ENCODE results near the gene COL8A1. TPM values are rescaled to one million over a fixed set of nuclear protein-coding genes. Genes with fewer than 3 reads are reported as not detected.

COL8A1 gene
- polyA plus RNA-seq, 10 donors: 0.49 to 2.1 (median 0.99) TPM

DNA sequence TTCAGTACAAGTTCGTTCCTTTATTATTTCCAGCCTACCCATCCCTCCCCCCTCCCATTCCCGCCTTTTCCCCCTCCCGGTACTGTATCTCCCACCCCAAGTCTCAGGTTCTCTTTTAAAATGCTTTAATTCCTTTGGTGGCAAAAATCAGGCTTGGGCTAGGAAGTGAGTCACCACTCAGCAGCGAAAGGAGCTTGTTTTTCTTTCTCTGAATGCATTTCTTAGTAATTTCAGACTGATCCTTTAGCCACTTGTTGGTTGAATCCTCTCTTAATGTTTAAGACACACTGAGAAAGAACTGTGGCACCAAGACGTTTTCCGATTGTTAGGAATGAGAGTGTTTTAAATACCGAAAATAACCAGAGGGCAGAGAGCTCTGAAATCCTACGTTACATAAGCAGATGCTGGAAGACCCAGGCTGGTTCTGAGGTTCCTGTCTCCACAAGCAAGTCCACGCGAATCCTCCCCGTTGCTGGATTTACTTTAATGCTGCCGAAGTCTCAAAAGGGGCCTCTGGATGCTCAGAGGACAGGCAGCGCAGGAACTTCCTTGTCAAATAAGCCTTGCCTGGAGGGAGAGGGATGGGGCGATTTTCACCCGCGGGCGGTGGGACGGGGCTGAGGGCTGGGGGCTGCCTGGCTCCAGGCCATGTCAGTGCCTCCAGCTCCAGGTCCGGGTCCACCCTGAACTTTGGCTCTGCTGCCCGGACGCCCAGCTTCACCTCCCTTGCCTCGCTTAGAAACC lies 854 bp upstream of the COL8A1 start:
- peak; percentile 16 to 81 (median 58) for DNase-seq

DNA sequence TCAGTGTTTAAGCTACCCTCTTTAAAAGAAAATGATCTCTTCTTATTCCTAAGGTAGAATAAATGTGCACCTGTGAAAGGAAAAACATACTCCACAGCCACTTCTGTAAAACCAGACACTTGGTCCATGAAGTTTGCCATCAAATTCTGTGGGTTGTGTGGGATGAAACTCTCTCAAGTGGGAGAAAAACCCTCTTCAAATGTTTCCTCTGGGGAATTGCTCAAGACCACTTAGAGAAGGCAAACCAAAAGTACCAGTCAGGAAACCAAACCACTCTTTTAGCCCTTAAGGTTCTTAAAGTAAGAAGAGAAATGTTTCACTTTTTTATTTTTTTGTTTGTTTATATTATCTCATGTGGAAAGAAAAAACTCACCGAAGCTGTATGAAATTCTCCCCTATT lies 1.2 kb downstream of the COL8A1 start:
- no peak for DNase-seq

DNA sequence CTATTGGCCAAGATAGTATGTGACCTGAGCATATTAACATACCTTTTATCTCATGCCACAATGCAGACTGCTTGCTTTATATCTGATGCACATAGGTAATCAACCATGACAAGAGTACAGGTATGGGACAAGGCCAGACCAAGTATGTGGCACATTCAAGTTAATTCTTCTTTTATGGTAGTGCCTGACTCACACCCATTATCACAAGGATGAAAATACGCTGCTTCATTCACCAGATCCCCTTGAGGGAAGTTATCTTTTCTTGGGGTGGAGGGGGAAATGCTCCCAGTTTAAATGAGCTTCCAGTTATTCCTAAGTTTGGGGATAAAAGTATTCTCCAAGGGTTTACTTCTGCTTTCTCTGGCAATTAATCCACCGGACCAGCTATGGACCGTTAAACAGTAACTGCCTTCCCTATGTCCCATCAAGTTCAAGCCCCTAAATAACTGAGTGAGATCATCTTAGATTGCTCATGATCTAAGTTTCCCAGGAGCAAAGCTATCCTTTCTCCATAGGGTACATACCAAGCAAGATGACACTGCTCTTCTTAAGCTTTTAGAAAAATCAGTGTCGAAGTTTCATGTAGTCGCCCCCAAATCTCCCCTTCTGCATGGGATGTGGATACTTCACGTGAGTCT lies 1.9 kb downstream of the COL8A1 start:
- no peak for DNase-seq

DNA sequence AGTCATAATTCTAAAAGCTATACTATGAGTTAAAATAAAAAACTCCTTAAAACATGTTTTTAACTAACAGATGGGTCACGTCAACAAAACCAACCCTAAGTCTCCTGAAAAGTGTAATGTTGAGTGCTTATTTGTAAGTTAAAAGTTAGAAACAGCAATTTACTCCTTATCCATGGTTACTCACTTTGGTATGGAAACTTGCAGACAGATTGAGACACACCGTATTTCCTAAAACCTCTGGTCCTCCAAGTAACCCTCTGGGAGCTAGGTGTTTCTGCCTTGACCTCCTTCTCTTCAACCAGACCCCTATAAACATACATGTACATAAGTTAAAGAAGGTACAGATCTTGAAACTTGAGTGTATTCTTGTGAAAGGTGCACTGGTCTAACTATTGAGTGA lies 3.1 kb downstream of the COL8A1 start:
- DNase-seq: no peak

DNA sequence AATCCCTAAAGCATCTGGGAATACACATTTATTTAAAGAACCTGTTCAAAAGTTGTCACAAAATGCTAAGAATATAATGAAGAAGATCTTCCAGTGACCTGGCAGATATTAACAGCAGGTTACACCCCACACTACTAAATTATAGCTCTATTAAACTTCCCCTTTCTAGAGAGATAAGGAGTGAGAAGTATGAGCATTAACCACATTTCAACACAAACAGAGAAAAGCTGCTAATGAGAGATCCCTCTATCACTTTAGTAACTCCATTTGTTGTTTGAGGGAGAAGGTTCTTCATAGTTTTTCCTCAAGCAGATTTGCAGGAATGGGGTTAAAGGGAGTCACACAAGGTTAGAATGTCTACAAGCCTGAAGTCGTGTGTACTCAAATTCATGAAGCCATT lies 3.6 kb downstream of the COL8A1 start:
- DNase-seq: no peak

DNA sequence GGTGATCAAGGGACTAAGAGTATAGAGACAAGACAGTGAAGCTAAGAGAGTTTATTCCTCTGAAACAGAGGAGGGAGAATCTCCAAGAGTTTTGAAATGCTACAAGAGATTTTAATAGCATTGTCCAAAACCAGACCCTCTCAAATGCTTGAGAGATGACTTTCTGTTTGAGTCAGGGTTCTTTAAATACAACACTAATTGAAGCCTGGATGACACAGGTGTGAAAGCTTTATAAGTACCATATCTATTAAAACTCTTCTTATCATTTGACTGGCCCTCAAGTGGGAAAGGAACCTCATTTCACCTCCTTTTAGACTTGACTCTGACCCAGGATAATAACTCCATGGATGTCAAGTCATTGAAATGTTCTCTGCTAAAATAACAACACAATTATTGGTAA lies 5.6 kb downstream of the COL8A1 start:
- DNase-seq: no peak

DNA sequence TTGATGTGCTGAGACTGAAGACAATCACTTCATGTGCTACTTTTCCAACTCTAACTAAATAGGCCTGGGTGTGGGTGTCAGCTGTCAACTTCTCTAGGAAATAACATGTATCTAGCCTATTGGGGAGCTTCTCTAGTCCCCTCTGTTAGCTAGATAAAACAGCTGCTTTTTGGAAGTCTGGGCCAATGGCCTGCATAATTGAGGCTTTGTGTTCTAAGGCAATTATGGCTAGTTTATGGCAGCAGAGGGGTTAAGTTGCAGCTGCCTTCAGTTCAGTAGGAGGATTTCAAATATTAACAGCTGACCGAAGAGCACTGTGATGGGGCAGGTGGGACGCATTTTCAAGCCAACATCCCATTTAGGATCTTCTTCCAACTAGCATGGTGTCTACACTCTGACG lies 6.4 kb downstream of the COL8A1 start:
- no peak for DNase-seq

DNA sequence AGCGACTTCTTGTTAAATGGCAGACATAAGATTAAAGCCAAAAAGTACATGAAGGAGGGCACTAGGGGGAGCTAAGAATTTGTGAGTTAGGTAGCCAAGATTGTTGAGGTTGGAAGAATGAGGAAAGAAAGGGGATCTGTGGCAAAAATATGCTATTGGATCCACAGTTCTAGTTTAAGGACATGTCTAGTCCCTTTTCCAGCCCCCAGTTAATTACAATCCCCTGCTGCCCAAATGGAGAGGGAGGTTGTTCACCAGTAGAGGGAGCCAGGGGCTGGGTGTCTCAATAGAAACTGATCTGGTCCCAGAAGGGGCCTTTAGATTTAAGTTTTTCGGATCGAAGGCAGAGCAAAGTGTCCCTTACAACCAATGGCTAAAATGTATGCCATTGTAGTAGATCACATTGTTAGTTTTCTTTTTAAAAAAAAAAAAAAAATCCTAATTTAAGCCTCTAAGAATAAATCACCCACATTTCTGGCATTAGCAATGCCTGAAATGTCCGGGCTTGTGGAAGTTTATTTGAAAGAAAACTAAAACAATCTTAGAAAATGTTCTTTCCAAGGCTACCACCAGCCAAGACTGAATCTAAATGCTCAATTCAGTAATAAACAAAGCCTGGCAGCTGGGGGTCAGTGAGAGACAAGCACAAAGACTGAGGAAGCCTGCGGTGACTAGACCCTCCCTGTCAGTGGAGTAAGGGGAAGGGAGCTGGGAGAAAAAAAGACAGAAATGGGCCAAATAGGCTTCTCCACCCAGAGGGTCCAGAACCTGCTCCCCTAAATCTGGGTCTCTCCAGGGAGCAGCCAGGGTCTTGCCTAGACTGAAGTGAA lies 7.1 kb downstream of the COL8A1 start:
- peak in 1 of 3 donors; percentile 41 for DNase-seq

DNA sequence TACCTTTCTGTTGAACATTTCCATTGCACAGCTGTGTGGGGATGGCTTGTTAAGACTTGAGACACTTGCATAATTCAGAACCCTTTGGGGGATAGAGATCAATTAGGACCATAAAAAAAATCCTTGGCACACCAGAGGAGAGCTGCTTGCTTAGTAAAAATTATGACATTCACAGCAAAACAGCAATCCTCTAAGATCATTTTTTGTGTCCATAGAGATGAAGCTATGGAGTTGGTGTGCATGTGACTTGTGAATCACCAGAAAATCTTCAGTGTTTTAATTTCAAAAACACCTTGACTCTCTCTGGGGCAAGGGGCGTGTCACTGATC lies 7.7 kb downstream of the COL8A1 start:
- peak in 1 of 3 donors; percentile 48 for DNase-seq

DNA sequence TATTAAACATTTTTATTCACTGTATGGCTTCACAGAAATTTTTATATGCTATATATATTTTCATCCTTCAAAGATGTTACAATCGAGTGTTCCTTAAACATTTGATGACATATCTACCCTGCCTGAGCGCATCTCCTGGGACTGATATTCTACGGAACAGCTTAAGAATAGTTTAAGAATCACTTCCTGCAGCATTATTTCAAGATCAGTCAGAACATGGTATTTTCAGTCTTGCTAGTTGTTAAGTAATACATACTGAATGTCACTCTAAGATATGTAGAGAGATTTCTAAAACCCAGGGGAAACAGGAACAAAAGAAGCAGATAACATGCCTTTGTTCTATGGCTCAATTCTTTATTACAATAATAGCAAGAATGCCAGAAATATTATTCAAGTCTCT lies 8.7 kb downstream of the COL8A1 start:
- no peak for DNase-seq

DNA sequence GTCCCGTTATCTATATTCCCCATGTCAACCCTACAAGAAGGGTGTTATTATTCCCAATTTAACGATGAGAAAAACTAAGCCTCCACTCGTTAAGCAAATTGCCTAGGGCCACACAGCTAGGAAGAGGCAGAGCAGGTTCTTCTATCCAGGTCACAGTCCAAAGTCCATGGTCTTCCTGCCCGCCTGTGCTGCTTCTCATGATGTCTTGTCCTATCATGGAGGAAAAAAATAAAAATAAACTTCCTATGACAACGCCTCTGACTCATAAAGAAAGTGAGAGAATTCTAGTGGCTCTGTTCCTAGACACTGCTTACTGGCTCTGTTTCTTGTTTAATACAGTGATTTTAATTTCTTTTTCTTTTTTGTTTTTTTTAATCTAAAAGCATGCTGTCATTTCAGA lies 9.7 kb downstream of the COL8A1 start:
- DNase-seq: no peak

DNA sequence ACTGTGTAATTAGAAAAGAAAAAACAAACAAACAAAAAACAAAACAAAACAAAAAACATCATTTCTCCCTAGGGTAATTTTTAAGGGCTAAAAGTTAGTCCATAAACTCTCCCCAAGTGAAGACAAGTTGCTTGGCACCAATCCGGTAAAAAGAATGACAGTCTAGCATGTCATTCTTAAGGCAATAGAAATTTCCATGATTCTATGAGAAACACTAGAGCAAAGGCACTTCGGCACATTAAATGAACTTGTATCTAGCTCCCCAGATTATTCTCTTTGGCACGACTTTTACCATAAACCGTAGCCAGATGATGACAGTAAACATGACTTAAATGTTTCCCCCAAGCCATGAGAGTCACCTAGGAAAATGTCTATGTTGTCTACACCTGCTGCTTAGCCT lies 10.1 kb downstream of the COL8A1 start:
- peak in 2 of 3 donors; percentile 39 to 50 for DNase-seq

DNA sequence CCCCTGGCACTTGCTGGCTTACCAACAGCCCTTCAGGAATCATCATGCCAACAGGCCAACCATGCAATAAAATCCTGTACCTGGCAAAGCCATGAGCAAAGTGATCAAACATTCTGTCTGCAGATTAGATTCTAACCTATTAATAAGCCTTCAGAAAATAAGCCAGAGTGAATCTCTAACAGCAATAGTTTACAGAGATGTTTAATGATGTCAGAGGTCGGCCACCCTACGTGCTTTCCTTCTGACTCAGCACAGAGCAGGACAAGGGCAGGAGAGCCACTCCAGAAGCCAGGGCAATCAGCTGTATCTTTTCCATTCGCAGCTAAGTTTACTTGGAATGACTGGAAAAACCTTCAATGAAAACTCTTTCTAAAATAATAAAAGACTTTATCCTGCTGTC lies 13.1 kb downstream of the COL8A1 start:
- DNase-seq: peak in 1 of 3 donors; percentile 34

DNA sequence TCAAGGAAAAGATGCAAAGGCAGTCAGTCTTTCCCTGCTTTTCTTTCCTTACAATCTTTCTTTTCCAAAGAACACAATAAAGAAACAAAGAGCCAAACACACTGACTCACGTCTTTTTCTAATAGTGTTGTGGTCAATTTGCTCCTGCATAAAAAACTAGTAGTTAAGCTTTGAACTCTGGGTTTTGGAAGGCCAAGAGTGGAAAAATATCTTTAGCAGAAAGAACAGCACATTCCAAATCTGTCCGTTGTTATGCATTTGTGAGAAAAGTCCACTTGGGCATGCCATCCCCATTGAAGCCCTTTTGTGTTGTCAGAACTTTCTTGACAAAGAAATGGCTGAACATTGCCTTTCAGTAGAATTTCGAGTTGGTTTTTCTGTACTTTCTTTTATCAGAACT lies 18.2 kb downstream of the COL8A1 start:
- DNase-seq: no peak

DNA sequence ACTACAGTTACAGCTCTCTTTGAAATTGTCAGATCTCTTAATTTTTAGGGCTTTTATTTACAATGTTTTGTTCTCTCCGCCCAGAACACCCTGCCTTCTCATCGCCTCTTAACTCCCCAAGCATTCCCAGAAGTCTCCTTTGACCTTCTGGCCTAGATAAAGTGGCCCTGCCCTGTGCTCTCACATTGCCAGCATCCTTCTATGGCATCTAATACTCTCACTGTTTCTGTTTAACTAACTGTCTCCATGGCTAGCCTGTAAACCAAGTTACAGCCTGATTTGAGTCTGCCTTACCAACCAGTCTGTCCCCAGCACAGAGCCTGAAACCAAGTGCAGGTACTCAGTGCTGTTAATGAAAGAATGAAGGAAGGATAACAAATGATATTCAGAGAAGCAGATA lies 19.9 kb downstream of the COL8A1 start:
- DNase-seq: no peak

DNA sequence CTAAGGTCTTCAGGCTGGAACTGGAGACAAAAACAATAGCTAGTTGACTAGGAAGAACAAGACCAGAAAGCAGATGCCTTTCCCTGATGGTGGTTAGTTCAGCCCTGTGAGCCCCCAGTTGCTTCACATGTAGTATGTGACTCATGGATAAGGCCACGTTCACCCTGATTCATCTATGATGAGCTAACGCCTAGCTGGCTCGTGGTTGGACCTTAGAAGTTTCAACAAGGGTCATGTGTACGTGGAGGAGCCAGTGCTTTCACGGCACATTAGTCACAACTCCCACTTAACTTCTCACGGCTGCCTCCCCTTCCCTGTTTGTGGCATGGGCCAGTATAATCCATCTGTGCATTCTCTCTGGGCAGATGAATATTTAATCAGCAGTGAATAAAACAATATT lies 20.6 kb downstream of the COL8A1 start:
- peak in 1 of 3 donors; percentile 92 for DNase-seq

DNA sequence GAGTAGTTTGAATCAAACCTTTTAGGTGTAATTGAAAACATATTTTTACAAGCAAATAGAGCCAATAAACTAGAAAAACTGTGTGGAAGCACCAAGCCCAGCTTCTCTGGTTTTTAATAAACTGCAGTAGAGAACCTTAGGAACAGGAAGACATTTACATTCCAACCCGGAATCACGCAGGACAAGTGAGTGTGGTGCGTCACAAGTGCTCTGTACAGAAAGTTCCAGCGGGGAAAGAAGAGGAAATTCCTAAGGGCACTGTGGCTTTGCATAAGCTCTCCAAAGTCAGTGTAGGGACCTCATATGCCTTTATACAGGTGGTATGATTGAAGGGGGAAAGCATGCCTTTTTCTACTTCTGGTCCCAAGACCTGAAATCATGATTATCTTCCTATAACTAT lies 21.6 kb downstream of the COL8A1 start:
- DNase-seq: peak in 1 of 3 donors; percentile 37

DNA sequence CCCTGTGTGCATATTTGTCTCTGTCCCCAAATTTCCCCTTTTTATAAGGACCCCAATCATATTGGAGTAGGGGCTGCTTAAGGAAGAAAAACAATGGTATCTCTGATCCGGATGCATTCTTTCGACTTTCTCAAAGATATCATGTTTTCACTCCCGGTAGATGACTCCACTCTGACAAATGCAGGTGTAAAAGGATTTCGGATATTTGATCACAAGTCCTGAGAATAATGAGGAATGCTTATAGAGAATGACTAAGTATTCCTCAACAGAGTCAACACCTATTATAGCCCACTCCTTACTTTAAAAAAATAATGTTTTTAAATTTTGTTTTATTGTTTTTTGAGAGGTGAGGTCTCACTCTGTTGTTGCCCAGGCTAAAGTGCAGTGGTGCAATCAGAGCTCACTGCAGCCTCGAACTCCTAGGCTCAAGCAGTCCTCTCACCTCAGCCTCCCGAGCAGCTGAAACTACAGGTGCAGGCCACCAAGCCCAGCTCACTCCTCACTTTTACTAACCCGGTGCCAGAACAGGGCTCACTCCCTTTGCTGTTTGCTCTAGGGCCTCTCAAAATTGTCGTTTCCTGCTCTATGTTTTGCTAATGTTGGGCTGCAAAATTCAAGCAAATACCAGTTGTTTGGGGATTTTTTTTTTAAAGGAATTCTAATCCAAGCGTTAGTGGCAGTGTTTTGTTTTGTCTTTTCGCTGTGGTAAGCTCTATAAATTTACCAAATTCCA lies 24.6 kb downstream of the COL8A1 start:
- DNase-seq: no peak

DNA sequence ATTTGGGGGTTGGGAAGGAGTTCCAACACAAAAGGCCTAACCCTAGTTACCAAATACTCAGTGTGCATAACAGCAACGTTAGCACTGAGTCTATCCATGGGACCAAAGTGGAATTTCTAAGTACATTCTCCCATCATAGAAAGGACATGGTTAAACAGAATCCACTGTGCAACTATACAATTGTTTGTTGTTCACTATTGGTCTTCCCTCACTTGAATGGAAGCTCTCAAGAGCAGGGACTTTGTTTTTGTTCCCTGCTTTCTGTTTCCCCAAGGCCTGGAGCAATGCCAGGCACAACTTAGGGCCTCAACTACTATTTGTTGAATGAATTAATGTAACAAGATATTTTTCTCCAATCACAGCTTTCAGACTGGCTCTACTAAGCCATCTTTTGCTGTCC lies 25.6 kb downstream of the COL8A1 start:
- no peak for DNase-seq

DNA sequence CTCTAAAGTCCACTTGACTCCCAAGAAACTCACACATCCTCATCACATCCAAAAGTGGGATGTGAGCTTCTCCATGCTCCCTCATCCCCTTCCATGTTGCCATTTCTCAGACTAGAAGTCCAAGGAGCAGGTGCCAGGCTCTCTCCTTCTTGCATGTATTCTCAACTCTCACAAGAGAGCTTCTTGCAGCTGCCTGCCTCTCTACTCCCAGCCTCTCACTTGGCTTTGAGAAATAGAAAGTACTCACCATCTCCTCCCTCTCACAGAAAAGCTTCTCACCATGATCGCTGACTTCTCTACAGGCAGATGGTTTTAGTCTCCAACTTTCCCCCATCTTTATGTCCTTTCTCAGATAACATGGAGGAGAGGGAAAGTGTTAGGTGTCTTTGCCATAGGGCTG lies 26.6 kb downstream of the COL8A1 start:
- no peak for DNase-seq

DNA sequence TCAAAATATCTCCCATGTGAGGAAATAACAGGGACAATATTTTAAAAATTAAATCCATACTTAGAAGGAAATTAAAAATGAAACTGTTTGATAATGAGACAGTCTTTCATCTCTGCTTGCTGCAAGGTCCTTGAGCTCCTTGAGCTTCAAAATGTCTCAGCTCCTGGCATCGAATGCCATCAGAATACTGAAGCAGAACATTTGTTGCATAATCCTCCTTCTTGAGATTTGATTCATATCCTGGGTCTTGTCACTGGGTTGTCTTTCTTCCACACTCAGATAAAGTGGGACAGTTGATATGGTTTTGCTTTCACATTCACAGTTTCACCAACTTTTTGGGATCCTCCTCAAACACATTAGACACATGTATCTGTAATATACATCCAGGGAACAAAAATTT lies 27.8 kb downstream of the COL8A1 start:
- DNase-seq: no peak

DNA sequence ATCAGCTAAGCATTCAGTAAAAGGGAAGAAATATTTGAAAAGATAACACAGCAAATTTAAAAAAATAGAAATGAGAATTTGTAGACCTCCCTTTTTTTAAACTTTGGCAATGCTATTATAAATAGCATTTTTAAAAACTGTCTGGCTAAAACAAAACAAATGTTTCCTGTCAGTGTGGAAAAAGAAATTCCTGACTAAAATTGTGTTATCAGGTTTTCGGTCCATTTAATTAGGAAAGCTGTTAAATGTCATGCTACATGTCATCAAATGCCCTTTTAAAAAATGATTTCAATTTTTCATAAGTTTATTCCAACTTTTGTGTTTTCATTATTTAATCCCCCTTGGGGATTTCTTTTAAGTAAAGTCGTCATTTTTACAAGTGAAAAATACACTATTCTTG lies 29.6 kb downstream of the COL8A1 start:
- DNase-seq: no peak
